OCI-LY1 (cell line): ENCODE data around the gene USP8.

Experiments
- CTCF ChIP-seq: fragments of 200-600 bp; sonication (generic), shearing (Covaris generic); IDR thresholded peaks from 2 replicates; pipeline ENCODE4 v1.5.1; 2017; ENCODE audit warnings: mild to moderate bottlenecking, antibody characterized with exemption, low read length, moderate library complexity, mixed read lengths
- EZH2 ChIP-seq: fragments of 200-600 bp; sonication (generic), shearing (Covaris generic); IDR thresholded peaks from 2 replicates; pipeline ENCODE4 v1.8.0; 2017; ENCODE audit warnings: borderline replicate concordance, mixed run types, mild to moderate bottlenecking, antibody characterized with exemption, low read length, moderate library complexity, mixed read lengths

GRCh38 chr15:50531766-50532165, 107.6 kb downstream of the USP8 start:
- TF ChIP-seq EZH2 (no peak), CTCF (no peak)
